GM21515 (cell line): Measurements from ENCODE around the gene TMIE.

ENCODE experiments used
- ATAC-seq: cut with Tn5 transposase; IDR thresholded peaks from one replicate; pipeline ENCODE4 v1.9.1; 2021; ENCODE audit not compliant: unreplicated experiment

Gene TMIE

DNA sequence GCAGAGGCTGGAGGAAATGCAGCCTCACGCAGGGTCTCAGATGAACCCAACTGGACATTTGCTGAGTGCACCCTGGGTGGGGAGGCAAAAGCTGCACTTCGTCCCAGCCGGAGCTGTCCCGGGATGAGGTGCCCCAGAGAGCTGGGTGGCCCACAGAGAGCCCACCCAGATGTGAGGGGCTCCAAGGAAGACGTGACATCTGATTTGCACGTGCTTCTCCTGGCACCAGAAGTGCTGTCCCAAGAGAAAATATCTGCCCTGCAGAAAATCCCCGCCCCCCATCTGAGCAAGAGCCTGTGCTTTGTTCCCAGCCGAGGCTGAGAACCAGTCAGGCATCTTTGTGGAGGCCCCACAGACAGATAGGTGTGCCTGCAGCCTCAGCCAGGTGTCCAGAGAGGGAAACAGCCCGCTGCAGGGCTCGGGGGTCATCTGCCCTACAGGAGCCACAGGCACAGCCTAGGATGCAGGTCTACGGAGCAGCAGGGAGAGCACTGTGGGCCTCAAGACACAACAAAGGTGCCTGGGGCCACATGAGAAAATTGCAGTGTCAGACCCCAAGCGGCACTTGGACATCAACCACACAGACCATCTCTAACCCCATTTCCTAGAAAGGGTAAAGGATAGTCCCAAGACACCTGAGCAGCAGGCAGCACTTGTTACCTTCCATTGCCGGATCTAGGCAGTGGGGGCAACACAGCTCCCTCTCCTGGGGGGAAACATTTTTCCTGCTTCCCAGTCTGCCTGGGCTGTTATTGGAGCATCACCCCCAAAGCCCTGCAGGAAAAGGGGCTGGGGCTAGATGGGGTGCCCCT, 5.8 kb downstream of the TMIE start:
- no peak for ATAC-seq

GRCh38 chr3:46707601-46708011, 6.4 kb downstream of the TMIE start:
- no peak for ATAC-seq

GRCh38 chr3:46708401-46709156, 7.4 kb downstream of the TMIE start:
- no peak for ATAC-seq

DNA sequence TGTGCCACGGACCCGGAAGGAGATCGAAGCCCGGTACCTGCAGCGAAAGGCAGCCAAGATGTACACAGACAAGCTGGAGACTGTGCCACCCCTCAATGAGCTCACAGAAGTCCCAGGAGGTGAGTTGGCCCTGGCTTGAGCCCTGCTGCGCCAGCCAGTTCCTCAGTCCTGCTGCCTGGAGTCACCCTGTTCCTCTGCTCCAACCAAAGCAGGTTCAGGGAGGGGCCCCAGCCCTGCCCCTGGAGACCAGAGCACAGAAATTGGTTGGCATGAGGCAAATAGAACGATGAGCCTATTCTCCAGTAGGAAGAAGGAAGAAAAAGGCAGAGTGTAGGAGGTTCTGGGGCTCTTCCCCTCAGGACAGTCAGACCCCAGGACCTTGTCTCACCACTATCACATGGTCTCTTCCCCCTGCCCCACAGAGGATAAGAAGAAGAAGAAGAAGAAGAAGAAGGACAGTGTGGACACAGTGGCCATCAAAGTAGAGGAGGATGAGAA, 8.0 kb downstream of the TMIE start:
- ATAC-seq = no peak

DNA sequence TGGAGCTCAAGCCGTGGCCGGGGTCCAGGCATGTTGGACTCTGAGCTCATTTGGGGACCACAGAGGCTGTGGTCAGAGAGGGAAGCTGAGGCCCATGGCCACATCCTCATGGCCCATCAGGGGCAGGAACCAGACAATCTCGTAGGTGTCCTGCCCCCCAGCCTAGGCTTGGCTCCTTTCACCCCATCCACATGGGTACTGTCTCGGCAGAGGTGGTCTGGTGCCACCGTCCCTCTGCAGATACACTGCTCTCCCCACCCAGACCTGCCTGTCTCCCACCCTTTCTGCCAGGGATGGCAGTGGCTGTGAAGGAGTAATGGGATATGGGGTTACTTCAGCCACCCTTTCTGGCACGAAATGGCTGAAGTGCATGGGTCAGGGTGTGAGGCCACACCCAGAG, 8.5 kb downstream of the TMIE start:
- ATAC-seq = no peak

- ATAC-seq = no peak
Observed at GRCh38 chr3:46710229-46710628, 9.0 kb downstream of the TMIE start.

- no peak for ATAC-seq
Observed at GRCh38 chr3:46710671-46711295, 9.6 kb downstream of the TMIE start.

DNA sequence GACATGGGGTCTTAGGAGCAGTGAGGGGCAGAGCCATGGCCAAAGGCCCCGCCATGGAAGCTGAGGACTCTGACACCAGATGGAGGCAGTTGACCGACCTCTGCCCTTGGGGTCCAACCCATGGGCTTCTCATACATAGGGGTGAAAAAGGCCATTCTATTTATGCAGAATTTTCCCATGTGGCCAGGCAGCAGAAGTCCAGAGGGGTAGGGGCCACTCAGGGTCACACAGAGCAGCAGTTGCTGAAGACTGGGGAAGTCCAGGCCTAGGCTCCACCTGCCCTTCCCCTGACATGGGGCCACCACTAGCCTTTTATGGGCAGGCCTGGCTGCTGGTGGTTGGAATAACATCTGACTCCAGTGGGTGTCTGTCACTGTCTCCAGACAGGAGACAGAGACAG, 10.1 kb downstream of the TMIE start:
- ATAC-seq = no peak

DNA sequence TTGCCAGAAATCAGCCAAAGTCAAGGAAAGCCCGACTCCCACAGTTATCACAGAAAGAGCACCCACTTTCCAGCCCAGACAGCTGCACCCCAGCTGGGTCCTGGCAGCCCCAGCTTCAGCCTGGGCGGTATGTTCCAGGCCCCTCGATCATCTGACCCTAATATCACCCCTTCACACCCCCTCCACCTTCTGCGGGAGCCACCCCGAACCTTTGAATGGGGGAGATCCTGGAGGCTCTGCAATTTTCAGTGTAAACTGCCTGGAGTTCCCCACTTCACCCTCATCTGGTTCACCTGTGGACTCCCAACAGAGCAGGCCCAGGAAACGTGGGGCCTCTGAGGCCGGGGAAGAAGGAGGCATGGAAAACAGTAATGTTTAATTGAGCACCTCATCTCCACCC, 10.6 kb downstream of the TMIE start:
- no peak for ATAC-seq

DNA sequence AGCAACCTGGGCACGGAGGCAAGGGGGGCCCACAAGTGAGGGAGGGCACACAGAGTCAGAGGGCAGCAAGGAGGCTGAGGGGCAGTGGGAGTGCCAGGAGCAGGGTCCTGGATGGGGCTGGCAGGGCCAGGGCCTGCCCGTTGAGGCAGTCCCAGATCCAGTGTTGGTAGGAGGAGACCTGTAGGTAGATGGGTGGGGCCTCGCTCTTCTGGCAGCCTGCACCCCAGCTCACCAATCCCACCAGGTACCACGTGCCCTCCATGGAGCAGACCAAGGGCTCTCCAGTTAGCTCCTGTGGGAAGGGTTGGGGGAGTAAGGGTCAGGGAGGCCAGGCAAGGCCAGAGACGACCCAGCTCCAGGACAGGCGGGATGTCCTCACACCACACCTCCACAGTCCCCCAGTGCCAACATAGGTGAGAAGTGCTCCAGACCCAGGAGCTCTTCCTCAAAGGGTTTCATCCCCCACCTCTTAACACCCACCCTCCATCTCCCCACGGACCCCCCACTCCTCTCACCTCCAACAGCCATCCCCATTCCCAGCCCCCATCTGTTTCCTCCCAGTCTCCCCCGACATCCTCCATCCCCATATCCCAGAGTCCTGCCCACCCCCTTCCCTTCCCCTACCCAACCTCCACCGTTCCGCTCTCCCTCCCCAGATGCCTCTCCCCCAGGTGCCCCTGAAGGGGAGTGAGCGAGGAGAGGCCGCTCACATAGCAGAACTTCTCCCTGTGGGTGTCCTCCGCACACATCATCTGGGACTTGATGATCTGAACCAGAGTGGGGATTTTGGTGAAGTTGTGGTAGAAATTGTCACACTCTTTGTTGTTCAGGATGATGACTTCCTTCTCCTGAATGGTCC, 11.2 kb downstream of the TMIE start:
- no peak for ATAC-seq

DNA sequence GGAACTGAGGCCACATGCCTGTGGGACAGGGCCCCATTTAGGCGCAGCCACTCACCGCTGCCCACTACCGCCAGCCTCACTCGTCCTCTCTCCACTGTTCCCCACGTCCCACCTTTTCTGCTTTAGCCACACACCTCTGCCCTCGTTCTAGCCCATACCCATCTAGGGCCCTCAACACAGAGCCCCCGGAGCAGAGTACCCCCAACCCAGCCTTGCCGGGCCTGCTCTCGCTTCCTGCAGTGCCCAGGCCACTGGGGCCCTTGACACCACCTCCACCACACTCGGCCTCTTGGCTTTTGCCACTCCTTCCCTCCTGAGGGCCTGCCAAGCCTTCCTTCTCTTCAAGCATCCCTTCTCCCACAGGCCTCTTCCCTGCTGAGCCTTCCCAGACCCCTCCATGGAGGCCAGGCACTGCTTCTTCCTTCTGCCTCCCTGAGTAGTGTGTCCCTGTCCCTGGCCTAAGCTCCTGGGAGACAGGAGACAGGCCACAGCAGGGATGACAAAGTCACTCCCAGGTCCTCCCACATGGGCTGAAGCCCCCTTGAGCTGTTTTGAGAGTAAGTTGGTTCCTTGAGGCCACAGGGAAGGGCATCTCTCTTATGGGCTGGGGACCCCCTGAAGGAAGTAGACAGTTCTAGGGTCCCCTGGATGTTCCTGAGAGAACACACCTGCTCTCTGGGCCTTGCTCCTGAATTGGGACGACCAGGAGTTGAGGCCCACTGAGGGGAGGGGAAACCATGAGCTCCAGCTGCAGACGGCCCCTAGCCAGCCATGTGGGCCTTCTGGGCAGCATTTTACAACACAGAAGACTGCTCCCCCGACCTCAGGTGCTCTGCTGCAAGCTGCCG, 12.1 kb downstream of the TMIE start:
- ATAC-seq = no peak

DNA sequence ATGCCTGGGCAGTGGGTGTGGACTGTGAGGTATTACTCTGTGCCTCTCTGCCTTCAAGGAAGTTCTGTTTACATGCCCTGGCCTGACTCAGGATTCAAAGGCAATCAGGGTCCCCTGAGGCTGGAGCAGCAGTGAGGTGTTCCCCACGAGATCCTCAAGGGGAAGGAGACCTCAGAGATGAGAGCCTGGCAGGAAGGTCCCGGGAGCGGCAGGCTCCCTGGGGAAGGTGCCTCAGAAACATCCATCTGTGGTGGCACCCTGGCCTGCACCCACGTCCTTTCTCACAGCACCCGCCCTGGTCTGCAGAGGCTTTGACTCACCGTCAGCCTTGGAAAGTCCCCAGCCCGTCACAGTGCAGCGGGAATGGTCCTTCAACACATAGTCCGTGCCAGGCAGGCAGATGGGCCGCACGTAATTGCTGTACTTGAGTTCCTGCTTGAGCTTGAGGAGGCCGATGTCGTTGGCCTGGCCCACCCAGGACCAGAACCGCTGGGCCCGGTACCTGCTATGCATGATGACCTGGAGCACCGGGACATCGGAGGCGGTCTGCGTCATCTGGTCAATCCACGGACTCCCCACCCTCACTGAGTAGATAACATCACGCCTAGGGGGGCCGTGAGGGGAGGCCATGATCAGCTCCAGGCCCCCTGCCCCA, 12.8 kb downstream of the TMIE start:
- ATAC-seq = no peak

DNA sequence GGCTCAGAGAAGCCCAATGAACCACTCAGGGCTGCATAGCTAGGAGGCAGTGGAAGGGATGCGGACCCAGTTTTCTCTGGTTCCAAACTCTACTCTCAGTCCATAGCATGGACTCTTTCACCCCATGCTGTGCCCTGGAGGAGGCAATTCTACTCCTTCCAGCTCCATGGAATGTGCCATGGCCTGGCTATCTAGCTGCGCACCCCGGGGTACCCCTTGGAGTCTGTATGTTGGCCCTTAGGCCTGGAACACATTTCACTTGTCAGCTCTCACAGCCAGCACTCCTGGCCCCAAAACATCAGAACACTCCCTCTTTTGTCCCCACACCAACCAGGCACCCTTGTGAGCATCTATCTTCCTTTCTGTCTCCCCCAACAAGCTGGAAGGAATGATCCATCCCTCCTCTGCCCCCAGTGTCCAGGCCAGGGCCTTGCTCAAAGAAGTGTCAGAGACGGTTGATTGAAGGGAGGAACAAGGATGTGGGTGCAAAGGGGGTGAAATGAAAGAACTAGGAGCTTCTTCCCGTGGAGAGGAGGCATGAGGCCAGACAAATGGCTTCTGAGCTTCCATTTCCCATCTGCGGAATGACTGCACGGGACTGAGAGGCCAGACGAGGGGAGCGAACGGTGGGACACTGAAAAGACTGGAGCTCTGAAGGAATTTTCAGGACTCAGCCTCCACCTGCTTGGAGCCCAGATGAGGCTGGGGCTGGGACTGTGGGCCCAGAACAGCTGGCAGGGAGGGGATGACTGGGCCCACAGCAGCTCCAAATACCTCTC, 13.7 kb downstream of the TMIE start:
- ATAC-seq = no peak

DNA sequence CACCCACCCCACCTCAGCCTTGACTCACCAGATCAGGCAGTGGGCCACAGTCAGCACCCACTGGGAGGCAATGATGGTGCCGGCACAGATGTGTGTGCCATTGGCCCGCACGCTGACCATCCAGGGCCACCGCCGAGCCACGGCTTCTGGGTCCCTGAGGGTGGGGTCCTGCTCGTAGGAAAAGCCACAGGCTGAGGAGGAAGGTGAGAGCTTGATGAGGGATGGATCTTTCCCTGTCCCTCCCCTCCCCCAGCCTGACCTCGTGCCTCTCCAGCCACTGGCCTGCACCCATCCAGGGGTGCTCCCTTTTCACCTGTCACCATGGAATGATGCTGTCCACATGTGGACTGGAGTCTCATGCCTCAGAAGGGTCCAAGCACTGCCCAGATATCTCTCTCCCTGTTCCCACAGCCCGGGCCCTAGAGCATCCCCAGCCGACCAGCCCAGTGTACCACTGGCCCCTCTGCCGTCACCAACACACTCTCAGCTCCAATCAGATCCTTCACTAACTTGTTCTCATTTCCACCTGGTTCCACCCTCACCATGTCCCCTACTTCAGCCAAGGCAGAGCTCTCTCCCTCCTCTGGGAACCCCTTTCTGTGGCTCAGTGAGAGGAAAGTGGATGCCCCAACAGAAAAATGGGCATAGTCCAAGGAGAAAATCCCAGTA, 14.4 kb downstream of the TMIE start:
- no peak for ATAC-seq

DNA sequence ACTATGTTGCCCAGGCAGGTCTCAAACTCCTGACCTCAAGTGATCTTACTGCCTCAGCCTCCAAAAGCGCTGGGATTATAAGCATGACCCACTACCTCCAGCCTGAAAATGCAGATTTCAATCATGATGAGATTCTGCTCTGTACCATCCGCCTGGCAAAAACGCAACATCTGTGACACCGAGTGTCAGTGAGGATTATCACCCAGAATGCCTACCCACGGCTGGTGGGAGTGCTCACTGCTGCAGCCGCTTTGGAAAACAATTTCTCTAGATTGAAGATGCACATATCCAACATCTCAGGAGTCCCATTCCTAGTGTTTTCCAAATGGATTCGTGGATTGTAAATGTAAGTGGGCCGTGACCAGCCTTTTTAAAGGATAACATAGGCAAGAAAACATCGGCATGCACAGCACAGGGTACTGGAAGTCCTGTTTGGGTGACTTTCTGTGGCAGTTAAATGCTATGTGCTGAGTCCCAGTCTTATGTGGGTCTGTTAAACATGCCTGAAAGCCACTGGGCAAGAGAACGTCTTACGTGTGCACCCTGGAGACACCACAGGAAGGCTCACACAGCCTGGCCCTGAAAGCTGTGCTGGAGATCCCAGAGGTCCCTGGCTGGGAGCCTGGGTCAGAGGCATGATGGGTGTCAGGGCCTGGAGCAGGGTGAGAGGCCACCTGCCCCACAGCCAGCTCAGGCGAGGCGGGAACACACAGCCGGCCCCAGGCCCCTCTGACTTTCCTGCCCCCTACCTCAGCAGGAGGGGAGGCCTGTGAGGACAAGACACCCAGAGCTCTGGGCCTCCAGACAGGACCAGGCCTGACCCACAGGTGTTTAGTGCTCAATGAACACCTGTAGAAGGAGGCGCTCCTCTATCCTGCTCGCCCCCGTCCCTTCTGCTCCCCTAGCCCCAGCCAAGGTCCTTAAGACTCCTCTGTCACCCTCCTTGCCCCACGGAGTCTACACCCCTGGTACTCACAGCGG, 15.6 kb downstream of the TMIE start:
- ATAC-seq = no peak

DNA sequence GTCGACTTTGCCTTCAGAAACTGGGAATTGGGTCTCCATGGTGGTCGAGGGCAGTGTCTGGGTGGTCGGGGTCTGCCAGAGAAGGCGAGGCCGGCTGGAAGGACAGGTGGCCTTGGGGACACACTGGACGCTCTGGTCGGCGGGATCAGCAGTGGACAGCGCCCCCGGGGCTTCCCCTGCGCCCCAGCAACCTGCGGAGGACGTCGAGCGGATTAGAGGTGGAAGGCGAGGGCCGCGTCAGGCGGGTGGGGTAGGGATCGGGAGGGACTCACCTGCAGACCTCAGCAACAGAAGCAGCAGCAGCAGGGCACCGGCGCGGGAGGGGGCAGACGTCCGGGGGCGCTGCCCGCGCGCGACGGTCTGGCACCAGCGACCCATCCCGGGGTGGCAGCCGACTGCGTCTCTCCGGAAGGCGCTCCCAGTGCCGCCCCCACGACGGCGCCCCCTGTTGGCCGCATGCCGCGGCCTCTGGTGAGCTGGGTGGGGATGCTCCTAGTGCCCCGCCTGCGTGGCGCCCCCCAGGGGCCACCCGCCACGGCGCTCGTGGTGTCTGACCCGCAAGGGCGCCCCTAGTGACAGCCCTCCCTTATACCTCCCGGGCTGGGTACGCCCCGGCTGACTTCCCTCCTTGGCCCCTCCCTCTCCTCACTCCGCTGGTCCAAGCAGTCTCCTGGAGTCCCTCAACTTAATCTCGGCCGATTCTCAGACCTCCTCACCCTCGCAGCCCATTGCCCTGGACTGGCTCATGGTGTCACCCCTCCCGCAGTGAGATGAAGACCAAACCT, 16.4 kb downstream of the TMIE start, which contains the start of gene PRSS50:
PRSS50 (minus strand) TSS at position 423 of the 785 bp plus-strand sequence; CDS start at position 378, 45 bp downstream.
- no peak for ATAC-seq
